Thoracic aorta (tissue), 2 donors: Measurements from ENCODE around the gene CTBP2. TPM values are rescaled to one million over a fixed set of nuclear protein-coding genes. Genes with fewer than 3 reads are reported as not detected.

ENCODE experiments used
- ATAC-seq: fragments of 150-250 bp; one replicate; pipeline ENCODE4 v1.8.0; 2017; ENCODE audit warnings: low read depth; ENCODE audit not compliant: insufficient number of reproducible peaks, low FRiP score
- DNase-seq: peaks from one replicate; pipeline ENCODE4 v3.0.0-alpha.2; 2020; ENCODE audit warnings: low spot score
- H3K27ac ChIP-seq, 2 donors: fragments of 200-600 bp; sonication (generic); 1 replicate in 1 of 2; 2 replicates in 1 of 2; pipeline ENCODE4 v1.5.1; 2016; ENCODE audit warnings: mild to moderate bottlenecking in 2 of 2, moderate library complexity in 2 of 2
- H3K27me3 ChIP-seq: fragments of 200-600 bp; sonication (generic); replicated peaks from 2 replicates; pipeline ENCODE4 v1.6.0; 2016; ENCODE audit warnings: mild to moderate bottlenecking; ENCODE audit not compliant: insufficient read depth
- H3K36me3 ChIP-seq: fragments of 200-600 bp; sonication (generic); one replicate; pipeline ENCODE4 v1.5.1; 2016
- H3K4me1 ChIP-seq, 2 donors: fragments of 200-600 bp; sonication (generic); 1 replicate in 1 of 2; 2 replicates in 1 of 2; pipeline versions ENCODE4 v1.5.1 to v1.6.0; 2016; ENCODE audit warnings: low read depth in 2 of 2, mild to moderate bottlenecking in 1 of 2; ENCODE audit not compliant: control insufficient read depth in 1 of 2
- H3K4me3 ChIP-seq: fragments of 200-600 bp; sonication (generic); 2 replicates; pipeline ENCODE4 v1.5.1; 2016; ENCODE audit warnings: mild to moderate bottlenecking
- H3K9me3 ChIP-seq: fragments of 200-600 bp; sonication (generic); 2 replicates; pipeline ENCODE4 v1.5.1; 2016
- CTCF ChIP-seq: fragments of 200-600 bp; sonication (generic); IDR thresholded peaks from one replicate; pipeline ENCODE4 v1.5.1; 2019; ENCODE audit warnings: antibody characterized with exemption
- total RNA-seq, 2 donors: library from RNA; depleted of rRNA; stranded (reverse); fragments of >200 nt; gene quantifications; one replicate each; pipeline versions ENCODE4 v1.1.0 to v1.2.3, GENCODE V29; 2016

CTBP2 gene
- 10 to 100 TPM; 62.8 to 80.6 TPM for total RNA-seq

GRCh38 chr10:125159932-125160855 is at the start of gene CTBP2:
CTBP2 (minus strand) TSS chr10:125160563.
- peak within 1 kb of the TSS; percentile 93 for H3K4me3 ChIP-seq
- DNase-seq (no peak), ATAC-seq (peak; percentile 18)
- H3K9me3 ChIP-seq, result no peaks in the 10 kb centered on the region
- H3K27ac ChIP-seq, result peak within 1 kb of the TSS; percentile 95 to 97
- peaks cover 28 to 39% of the 10 kb centered on the region in 2 donors for H3K4me1 ChIP-seq
- TF ChIP-seq CTCF, result no peak
- H3K36me3 ChIP-seq, result no peaks in the 10 kb centered on the region
- no peaks in the 10 kb centered on the region for H3K27me3 ChIP-seq

GRCh38 chr10:125209591-125210355 is 49.4 kb upstream of the CTBP2 start:
- Histone ChIP-seq H3K27ac (no peak overlapping the region), H3K36me3 (no peaks in the 10 kb centered on the region), H3K4me1 (no peaks in the 10 kb centered on the region), H3K4me3 (no peak overlapping the region), H3K9me3 (no peaks in the 10 kb centered on the region), H3K27me3 (no peaks in the 10 kb centered on the region)
- TF ChIP-seq CTCF, result no peak
- no peak for DNase-seq
- no peak for ATAC-seq

GRCh38 chr10:125208854-125209565 is 48.6 kb upstream of the CTBP2 start:
- no peak for DNase-seq
- TF ChIP-seq CTCF, result no peak
- no peaks in the 10 kb centered on the region for H3K36me3 ChIP-seq
- H3K27ac ChIP-seq, result no peak overlapping the region
- H3K4me1 ChIP-seq, result no peaks in the 10 kb centered on the region
- ATAC-seq, result no peak
- H3K27me3 ChIP-seq, result no peaks in the 10 kb centered on the region
- H3K4me3 ChIP-seq, result no peak overlapping the region
- H3K9me3 ChIP-seq, result no peaks in the 10 kb centered on the region

- DNase-seq, result no peak
- Histone ChIP-seq H3K36me3 (no peaks in the 10 kb centered on the region), H3K27ac (no peak overlapping the region), H3K9me3 (no peaks in the 10 kb centered on the region), H3K27me3 (no peaks in the 10 kb centered on the region), H3K4me3 (no peak overlapping the region), H3K4me1 (no peaks in the 10 kb centered on the region)
- no peak for TF ChIP-seq CTCF
- no peak for ATAC-seq
Measured at GRCh38 chr10:125206623-125207022, 46.3 kb upstream of the CTBP2 start.

GRCh38 chr10:125205431-125205830 is 45.1 kb upstream of the CTBP2 start:
- no peaks in the 10 kb centered on the region for H3K27me3 ChIP-seq
- no peaks in the 10 kb centered on the region for H3K9me3 ChIP-seq
- H3K4me3 ChIP-seq, result no peak overlapping the region
- no peaks in the 10 kb centered on the region for H3K4me1 ChIP-seq
- no peak overlapping the region for H3K27ac ChIP-seq
- no peak for DNase-seq
- no peak for ATAC-seq
- no peaks in the 10 kb centered on the region for H3K36me3 ChIP-seq
- TF ChIP-seq CTCF, result no peak
